PFSK-1 (cell line): ENCODE data around the gene SRSF2.

Experiments
- POLR2AphosphoS5 ChIP-seq: IDR thresholded peaks from 2 replicates; pipeline ENCODE4 v1.6.1; 2012; ENCODE audit warnings: low read depth, mild to moderate bottlenecking, control low read depth, low read length, moderate library complexity
- SIN3A ChIP-seq: IDR thresholded peaks from 2 replicates; pipeline ENCODE4 v1.6.1; 2012; ENCODE audit warnings: mild to moderate bottlenecking, low read length, moderate library complexity, borderline replicate concordance; ENCODE audit not compliant: insufficient read depth
- TAF1 ChIP-seq: IDR thresholded peaks from 2 replicates; pipeline ENCODE4 v1.6.1; 2012; ENCODE audit warnings: low read length, control low read depth, borderline replicate concordance; ENCODE audit not compliant: insufficient read depth
- TF ChIP-seq, protein P1 (sequence below), 2 experiments: IDR thresholded peaks; 2 replicates each; pipeline versions ENCODE4 v1.6.1 to v1.8.0; 2011 to 2012; ENCODE audit warnings: low read depth in 2 of 2, low read length in 2 of 2, control low read depth in 1 of 2, inconsistent platforms in 1 of 2, mild to moderate bottlenecking in 1 of 2, moderate library complexity in 1 of 2; ENCODE audit not compliant: insufficient read depth in 1 of 2

DNA sequence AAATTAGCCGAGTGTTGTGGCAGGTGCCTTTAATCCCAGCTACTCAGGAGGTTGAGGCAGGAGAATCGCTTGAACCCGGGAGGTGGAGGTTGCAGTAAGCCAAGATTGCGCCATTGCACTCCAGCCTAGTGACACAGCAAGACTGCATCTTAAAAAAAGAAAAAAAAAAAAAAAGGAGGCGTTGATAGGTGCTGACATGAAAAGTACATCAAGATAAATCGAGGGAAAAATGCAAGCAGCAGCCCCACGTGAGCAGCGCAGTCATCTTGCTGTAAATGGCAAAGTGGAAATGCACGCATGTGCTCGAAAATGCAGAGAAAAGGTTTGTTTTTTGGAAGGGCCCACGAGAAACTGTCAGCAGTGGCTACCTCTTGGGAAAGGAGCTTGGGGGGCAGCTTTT, 47.3 kb downstream of the SRSF2 start:
- TF ChIP-seq, protein P1, sequence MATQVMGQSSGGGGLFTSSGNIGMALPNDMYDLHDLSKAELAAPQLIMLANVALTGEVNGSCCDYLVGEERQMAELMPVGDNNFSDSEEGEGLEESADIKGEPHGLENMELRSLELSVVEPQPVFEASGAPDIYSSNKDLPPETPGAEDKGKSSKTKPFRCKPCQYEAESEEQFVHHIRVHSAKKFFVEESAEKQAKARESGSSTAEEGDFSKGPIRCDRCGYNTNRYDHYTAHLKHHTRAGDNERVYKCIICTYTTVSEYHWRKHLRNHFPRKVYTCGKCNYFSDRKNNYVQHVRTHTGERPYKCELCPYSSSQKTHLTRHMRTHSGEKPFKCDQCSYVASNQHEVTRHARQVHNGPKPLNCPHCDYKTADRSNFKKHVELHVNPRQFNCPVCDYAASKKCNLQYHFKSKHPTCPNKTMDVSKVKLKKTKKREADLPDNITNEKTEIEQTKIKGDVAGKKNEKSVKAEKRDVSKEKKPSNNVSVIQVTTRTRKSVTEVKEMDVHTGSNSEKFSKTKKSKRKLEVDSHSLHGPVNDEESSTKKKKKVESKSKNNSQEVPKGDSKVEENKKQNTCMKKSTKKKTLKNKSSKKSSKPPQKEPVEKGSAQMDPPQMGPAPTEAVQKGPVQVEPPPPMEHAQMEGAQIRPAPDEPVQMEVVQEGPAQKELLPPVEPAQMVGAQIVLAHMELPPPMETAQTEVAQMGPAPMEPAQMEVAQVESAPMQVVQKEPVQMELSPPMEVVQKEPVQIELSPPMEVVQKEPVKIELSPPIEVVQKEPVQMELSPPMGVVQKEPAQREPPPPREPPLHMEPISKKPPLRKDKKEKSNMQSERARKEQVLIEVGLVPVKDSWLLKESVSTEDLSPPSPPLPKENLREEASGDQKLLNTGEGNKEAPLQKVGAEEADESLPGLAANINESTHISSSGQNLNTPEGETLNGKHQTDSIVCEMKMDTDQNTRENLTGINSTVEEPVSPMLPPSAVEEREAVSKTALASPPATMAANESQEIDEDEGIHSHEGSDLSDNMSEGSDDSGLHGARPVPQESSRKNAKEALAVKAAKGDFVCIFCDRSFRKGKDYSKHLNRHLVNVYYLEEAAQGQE (IDR thresholded peaks at IDR 0.05; ENCODE audit: insufficient read depth in 1 of 2, low read depth in 2 of 2, low read length in 2 of 2) = no peak
- TF ChIP-seq POLR2AphosphoS5 (no peak), TAF1 (no peak), SIN3A (no peak)
